Eye (tissue), 1 donor: ENCODE results near the gene DGKG.

ENCODE experiments used
- DNase-seq: peaks from one replicate; pipeline ENCODE4 v3.0.0-alpha.2; 2015

DGKG gene

DNA sequence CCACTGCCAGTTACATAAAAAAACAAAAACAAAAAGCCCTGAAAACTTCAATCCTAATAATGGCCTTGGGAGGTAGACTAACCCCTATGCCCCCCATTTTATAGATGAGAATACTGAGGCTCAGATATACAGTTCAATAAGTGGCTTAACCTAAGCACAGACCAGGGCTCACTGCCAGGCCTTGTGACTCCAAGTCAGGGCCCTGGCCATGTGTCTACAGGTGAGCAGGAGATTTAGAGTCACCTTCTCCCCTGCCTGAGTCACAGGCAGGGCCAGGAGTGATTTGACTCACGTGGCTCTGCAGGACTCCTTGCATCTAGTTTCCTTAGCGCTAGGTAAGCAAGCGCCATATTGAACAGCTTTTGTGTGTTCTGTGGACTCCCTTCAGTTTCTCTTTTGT is 154.5 kb downstream of the DGKG start:
- DNase-seq = no peak

DNA sequence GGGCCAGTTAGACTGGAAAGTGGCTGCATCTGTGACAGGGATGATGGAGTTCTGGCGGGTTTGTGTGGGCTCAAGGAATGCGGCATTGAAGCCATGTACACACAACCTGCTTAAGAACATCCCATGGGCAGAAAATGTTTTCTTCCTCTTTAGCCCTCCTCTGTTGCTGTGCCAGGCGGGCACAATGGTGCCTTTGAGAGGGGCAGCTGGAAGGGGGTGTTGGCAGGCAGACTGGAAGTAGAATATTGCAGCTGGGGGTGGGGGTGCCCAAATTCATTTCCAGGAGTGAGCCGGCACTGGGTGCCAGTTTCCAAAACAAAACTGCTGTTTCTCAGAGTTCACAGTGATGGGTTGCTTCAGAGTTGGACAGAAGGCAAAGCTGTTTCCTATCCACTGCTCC is 161.3 kb downstream of the DGKG start:
- DNase-seq = no peak

DNA sequence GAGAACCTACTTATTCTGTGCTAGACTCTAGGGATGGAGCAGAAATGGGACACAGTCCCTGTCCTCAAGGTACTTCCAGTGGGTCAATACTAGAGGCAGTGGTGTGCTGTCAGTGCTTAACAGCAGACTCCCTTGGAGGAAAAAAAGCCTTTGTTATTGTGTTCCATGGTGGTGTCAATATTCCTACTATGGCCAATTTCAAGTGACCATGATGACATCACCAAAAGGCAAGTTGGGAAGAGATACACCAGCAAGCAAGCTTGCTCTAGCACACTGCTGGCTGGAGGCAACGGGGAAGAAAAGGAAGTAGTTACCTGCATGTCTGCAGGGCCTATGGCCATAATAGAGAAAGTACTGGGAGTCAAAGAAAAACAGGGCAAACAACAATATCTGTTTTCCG is 163.6 kb downstream of the DGKG start:
- DNase-seq = no peak

DNA sequence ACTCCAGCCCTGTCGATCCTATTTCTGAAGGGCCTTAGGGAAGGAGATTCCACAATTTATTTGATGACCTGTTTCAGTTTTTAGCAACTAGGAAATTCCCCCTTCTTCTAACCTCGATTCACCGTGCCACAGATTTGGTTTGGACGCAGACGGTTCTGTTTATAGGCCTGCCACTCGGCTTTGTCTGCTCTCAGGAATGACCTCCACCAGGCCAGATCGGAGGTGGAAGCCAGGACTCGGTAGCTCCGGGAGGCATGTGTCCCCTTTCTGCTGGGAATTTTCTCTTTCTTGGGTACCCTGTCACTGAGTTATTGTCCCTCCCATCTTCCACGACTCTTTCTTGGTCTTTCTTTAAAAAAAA is 167.6 kb downstream of the DGKG start:
- no peak for DNase-seq

DNA sequence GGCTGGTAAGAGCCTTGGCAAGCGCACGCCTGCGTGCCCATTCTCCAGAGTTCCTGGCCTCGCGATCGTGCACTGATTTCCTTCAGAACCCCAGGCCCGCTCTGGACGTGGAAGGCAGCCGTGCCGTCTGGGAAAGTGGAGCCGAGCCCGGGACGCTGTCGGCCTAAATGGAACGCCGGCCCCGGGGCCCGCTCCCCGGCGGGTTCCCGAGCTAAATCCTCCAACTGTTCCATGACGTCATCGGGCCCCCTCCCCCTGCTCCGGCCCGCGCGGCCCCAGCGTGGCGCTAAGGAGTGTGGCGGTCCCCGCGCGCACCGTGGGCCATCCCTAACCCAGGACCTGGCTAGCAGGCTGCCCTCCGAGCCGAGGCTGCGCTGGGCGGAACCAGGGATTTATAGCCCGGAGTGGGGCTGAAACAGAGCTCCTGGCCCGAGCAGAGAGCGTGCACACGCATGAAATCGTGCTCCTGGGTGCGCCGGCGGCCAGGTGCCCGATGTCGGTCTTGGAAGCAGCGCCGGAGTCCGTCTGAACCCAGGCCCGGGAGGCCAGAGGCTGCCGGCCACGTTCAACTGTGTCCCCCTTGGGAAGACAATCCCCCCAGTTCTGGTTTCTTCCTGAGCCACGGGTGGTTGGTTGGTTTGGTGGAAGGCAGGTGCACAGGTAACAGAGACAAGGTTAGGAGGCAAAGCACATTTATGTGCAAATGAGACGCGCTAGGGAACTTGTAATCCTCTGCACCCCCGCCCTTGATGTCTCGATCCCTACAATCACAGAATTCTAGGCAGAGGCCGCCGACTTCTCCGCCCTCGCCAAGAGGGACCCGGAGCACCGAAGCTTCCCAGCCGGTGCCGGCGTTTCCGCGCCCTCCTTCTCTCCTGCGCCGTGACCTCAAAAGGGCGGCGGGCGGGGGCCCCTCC is 168.2 kb downstream of the DGKG start:
- peak; percentile 84 for DNase-seq

DNA sequence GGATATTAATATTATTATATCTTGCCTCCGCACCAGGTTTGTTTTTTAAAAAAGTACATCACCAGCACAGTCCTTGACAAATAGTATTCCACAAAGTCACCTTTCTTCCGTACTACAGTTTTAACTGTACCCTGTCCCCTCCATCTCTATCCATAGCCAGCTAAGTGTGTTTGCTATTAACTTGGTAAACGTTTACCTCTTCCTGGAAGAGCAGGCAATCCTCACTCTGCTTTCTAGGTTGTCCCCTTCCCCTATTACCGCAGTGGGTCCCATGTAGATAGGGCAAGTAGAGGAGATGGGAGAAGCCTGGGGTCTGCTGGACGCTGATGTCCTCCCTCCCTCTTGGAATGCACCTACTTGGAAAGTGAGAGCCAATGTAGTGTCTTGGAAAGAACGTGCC is 169.2 kb downstream of the DGKG start:
- no peak for DNase-seq

DNA sequence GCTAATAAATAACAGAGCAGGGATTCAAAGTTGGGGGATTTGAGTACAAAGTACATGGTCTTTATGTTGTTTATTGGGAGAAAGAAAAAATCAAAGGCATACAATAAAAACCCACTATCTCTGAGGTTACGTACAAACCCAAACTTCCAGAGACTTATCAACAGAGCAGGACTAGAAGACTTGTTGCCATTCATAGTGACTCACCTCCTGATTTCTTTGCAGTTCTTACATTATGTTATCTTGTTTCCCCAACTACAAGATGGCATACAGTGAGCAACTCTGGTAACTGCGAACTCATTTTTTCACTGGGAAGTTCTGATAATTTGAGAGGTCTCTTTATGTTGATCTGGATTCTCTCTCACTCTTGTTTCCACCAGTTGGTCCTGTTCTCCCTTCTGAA is 172.5 kb downstream of the DGKG start:
- DNase-seq = no peak

DNA sequence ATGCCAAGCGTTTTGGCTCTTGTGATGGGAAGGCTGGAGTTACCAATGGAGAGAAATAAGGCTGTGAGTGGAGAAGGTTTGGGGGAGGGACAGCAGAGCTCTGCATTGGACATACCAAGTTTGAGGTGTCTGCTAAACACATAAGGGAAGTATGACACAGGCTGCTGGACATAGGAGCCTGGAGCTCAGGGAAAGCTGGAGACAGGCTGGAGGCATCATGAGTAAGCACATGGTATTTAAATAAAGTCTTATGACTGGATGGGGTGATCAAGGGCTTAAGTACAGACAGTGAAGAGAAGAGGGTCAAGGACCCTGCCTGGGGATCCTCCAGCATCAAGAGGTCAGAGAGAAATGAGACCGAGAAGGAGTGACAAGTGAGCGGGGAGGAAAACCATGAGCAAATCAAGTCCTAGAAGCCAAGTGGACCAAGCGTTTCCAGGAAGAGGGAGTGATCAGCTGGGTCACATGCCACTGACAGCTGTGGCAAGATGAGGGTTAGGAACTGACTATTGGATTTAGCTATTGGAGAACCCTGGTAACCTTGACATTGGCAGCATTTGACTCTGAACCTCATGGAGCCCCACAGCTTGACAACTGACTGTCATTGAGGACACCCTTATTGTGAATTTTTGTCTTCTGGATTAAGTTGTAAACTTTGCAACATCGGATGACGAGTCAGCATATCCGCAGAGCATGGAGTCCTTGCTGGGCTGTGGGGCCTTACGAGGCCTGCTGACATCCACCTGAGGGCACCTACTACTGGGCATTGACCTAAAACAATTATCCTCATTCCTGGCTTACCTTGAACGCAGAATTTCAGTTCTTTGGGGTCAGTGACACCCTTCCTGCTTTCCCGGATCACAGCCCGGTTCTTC is 174.4 kb downstream of the DGKG start:
- DNase-seq = no peak

DNA sequence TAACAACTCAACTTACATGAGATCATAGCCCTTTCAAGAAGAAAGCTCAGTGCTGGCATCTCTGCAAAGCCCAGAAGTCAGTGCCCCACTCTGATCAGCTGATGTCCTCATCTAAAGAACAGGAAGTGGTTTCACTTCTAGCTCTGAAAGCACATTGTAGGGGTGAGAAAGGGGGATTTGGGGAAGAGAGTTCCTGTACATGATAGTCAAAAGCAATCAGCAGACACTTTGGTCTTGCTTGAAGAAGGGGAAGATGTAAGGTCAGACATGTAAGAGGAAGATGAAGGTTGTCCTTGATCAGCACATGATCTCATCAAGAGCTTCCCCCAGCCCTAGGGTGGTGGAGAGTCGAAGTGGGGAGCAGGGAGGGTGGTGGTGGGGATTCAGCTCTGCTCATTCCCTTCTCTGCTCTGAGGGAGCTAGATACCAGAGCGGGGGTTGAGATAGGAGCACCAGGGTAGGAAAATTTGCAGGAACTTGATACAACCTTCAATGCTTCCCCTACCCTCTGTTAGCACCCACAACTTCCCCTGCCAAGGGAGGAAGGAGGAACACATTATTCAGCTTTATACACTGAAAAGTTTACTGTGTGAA is 176.7 kb downstream of the DGKG start:
- no peak for DNase-seq

DNA sequence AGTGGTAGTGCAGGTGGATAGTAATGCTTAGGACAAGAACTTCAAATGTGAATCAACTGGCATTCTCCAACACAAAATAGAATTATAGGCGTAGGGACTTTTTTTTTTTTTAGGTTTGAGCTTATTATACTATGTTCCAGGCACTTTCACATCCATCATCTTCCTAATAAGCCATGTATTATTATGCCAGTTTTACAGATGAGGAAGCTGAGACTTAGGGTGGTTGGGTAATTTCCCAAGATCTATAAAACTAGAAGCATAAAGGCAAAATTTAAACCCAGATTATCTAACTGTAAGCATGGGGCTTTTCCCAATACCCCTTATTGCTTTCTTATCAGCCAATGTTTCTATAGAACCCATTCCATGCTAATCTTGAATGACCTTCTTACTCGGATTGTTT is 178.0 kb downstream of the DGKG start:
- DNase-seq = no peak

DNA sequence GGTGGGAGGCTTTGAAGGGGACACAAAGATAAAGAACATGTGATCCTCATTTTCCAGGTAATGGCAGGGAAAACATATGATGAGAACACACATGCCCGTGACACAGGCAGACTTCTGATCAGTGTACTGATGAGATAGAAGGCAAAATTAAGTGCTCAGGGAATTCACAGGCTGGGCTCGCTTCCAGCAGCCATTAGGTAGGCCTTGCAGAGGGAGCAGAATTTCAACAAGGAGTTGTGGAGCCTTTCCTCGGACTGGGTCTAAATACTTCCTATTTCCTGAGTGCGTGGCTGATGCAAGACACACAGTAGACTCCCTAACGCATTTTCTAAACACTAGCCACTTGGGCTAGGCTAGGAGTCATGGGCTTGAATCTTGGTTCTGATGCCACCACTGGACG is 179.2 kb downstream of the DGKG start:
- no peak for DNase-seq

DNA sequence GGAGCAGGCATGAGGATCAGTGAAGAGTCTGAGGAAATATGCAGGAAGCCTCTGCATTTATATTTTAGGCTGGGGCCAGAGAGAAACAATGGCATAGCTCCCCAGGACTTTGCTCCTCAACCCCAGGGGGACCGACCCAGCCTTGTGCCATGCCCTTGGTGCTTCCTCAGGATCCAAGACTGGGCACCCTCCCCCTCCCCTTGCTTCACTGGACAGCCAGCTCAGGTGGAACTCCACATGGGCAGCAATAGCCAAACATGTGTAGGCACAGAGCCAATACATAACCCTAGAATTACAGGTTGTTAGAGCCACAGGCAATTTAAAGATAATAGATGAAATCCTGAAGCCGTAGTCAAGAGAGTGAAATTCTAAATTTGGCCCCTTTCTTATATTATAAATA is 180.1 kb downstream of the DGKG start:
- DNase-seq = no peak

DNA sequence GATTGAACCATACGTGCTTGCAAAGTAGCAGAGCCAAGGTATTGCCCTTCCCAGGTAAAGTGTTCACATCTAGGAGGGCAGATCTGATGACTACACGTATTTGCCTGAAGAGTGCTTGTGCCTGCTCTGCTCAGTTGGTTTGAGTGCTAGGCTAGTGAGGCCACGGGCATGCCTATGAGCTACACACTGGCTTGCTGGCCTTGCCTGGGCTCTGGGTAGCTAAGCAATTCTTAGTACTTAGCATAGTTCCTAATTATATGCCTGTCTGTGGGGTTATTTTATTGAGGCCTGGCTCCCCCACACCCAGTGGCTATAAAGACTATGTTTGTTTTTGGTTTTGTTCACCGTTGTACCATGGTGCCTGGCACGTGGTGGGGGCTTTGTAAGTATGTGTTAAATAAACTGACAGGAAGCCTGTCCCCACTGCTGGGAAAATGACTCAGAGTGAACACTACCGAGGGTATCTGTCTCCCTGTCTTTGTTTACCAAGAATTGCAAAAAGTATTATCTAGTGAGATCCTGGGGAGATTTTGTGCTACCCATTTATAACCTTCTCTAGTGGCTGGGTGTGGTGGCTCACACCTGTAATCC is 181.0 kb downstream of the DGKG start:
- DNase-seq = no peak

DNA sequence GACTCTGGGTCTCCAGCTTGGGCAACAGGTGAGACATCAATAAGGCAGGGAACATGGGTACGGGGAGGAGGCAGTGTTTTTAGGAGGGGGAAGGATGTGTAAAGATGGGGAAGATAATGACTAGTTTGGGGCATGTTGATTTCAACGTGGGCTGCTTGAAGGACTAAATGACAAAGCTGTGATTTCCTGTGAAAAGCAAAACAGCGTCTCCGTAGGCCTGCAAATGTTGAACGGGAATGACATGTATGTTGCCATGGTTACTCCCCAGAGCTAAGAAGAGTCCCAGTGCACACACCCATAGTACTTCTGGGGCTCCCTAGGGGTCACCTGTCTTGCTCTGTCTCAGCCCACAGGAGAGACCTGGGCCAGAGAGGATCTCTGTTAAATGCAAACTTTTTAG is 181.9 kb downstream of the DGKG start:
- peak; percentile 28 for DNase-seq

DNA sequence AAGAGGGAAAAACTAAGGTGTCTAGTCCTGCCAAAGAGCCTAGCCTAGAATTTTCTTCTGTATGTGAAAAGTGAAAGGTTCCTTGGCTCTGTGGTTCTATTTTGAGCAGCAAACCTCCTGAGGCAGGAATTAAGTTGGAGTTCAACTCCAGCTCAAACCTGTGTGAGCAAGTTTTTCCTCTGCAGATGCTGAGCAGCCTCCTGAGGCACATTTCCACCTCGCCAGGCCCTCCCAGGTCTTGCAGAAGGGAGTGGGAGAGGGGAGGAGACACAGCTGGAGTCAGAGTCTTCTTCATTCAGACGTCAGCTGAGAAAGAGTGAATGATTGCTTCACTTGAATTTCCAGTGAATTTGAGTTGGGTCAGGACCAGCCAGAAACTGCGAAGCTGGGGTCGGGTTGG is 183.6 kb downstream of the DGKG start:
- no peak for DNase-seq

DNA sequence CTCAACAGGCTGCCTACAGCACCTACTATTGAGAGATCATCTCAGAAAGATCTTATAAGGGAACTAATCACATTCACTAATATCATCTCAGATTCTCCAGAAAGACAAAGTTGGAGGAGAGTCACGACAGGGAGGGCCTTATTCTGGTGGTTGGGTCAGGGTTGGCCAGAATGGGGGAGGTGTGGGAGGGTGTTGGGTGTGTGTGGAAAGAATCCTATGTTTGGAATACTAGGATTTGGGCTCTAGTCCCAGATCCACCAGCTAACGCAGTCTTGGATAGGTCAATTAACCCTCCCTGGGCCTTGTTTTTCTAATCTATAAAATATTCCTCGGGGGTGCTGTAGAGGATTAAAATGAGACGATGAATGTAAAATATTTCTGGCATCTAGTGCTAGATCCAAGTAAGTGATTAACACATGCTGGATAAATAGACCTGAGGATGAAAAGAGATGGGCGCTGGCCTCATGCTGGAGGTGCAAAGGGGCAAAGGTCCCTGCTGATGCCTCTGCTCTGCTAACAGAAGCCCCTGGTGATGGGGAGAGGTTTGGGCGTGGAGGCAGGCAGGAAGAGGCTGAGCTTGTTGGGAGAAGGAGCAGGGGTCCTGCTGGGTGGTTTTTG is 185.6 kb downstream of the DGKG start:
- no peak for DNase-seq

DNA sequence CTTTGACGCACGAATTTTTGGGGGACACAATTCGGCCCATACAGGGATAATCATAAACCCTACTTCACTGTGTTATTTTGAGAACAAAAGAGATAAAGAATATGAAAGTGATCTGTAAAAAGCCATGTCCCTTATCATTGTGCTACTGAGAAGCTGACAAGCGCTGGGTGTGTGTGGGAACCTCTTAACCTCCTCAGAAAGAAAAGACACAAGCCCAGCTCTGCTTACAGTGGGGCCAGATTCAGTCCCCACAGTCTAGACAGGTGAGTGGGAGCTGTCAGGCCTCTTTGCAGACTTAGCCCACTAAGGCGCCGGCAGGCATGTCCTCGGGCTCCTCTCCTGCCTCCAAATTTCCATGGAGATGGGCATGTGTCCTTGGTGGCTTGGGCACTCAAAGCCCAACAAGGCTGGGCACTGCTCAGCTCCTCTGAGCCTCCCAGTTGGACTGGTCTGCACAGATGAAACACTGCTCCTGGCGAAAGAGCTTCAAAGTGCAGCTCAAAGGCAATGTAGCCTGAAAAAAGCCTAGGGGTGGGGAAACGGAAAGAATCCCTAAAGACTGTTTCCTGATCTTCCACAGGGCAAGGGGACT is 188.7 kb downstream of the DGKG start:
- no peak for DNase-seq

DNA sequence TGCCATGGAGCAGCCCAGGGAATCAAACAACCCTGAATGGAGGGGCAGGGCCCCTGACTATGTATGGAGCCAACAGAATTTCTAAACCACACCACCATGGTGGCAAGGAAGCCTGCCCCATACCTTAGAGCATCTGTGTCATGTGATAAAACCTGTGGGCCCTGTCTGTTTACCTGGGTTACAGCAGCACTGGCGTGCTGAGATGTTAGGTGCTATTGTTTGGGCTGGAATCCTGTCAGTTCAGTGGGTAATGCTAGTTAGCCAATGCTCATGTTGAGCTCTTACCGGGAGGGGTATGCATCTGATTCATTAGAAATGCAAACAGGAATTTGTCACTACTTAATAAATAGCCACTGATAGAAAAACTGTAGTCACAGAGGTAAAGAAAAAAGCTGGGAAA is 189.7 kb downstream of the DGKG start:
- DNase-seq = no peak

DNA sequence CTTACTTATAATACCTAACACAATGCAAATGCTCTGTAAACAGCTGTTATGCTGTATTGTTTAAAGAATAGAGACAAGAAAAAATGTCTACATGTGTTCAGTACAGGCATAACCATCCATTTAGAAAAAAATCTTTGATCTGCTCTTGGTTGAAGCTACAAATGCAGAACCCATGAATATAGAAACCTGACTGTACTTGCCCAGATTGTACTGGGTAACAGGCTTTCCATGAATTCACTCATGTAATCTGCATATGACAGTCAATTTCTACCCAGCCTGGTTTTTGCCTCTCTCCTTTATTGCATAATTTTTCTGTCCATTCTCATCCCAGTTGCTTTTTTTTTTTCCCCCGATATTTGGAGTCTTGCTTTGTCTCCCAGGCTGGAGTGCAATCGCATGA is 190.5 kb downstream of the DGKG start:
- DNase-seq = no peak

DNA sequence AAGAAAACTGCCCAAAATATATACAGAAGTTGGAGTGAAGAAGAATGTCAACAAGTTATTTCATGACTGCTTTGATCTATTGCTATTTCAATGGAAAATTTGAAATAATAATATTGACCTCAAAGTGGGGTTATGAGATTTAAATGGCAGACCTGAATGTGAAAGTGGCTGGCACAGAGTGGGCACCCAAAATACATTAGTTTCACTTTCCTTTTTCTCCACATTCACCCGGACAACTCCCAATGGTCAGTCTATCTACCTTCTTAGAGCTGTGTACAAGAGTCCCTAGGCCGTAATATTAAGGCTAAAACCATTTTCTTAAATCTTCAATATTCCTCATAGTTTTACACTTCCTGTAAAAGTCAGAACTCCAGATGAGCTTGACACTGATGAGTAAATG is 191.5 kb downstream of the DGKG start:
- DNase-seq = no peak

DNA sequence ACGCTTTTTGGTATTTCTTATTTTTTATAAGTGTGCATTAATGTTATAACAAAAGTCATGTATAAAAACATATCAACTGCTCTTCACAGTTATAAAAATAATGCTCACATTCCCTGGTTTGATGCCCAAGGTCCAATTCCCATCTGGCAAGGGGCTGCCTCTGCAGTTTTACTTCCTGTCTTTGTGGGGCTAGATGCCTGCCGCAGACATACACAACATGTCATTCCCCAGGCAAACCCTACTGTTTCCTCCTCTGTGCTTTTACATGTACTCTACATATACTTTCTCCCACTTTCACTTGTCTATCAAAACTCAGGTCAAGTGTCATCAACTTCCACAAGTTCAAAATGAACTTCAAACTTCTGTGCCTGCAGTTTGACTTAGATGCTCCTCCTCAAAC is 192.7 kb downstream of the DGKG start:
- no peak for DNase-seq

DNA sequence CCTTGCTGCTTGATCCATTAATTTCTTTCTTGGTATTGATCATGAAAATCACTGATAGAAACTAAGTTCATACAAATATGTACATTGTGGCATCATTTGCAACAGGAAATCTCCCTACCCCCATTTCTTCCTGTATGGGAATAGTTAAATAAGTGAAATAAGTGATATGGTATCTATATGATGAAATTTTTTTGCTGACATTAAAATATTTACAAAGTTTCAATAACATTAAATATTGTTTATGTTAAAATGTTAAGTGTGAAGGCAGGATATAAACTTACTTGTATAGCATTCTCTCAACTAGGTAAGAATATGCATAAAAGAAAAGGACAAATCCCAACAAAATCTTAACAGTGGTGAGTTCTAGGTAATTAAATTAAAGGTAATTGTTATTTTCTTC is 193.1 kb downstream of the DGKG start:
- DNase-seq = no peak
